ENCODE data around the gene STAT1. TPM values are rescaled to one million over a fixed set of nuclear protein-coding genes. Genes with fewer than 3 reads are reported as not detected.

STAT1 gene
- total and polyA plus RNA-seq, 10 of the 15 experiments (the other 5 are each of a cell fraction or from before 2014, with no cell fraction given): 81.8 to 398 (median 307) TPM

DNA sequence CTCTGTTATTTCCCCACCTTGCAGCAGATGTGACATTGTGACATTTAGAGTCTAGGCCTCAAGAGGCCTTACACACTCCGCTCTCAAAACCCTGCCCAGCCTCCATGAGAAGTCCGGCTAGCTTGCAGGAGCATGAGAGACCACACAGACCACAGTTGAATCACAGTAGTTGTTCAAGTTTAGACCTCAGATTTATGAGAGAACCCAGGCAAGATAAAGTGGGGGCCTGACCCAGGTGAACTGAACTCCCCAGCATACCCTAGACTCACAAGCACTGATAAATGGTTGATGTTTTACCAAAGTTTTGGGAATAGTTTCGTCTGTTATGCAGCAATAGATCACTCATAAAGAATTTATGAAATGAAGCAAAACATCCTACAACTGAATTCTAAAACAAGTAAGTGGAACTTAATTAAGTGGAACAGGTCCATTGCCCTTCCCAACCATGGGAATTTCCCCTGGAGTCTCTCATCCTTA lies 4.7 kb upstream of the STAT1 start:
- H3K9ac ChIP-seq (ENCODE audit: control insufficient read depth, insufficient read depth, low read length): peak overlapping the region; percentile 35
- FAIRE-seq (peak; percentile 13), DNase-seq (ENCODE audit: low read depth, low spot score) (no peak), ATAC-seq (peak; percentile 5)
- SMC1A ChIA-PET (ENCODE audit: uncharacterized antibody, unreplicated experiment): interaction anchor here (0.7 to 2.1 kb wide), 6 partner anchors 31 to 339 kb away, joined by 3 to 12 read pairs (median 4); no protein-coding TSS in a partner anchor
- H3K27me3 ChIP-seq (replicated peaks in 1 of 2; ENCODE audit: control insufficient read depth in 2 of 2, insufficient read depth in 2 of 2, low read length in 1 of 2): no peaks in the 10 kb centered on the region
- BruUV-seq (replicated peaks): no TSS peak
- POLR2A ChIA-PET: interaction anchor here (1.0 to 3.2 kb wide), 7 partner anchors 13 to 659 kb away, joined by 3 to 28 read pairs (median 3); partner anchors contain the start of gene NABP1
- no peaks in the 10 kb centered on the region; the same call in 2 of the 3 replicates for H3K9me3 ChIP-seq (replicated peaks; ENCODE audit: control insufficient read depth, insufficient read depth, low read length)
- in situ Hi-C loops (cut with MboI): no loop called here
- peak overlapping the region; percentile 70 for H2AFZ ChIP-seq (ENCODE audit: control insufficient read depth, low read depth, low read length)
- H3K36me3 ChIP-seq (ENCODE audit: control insufficient read depth in 2 of 2, insufficient read depth in 2 of 2, low read length in 1 of 2): no peaks in the 10 kb centered on the region
- H3K4me3 ChIP-seq: peak overlapping the region; percentile 4; the same call in 1 of the 2 replicates
- peaks cover 57% of the 10 kb centered on the region for H3K4me1 ChIP-seq (ENCODE audit: control insufficient read depth, insufficient read depth, low read length)
- peak overlapping the region; percentile 100 for H3K27ac ChIP-seq (ENCODE audit: control insufficient read depth, insufficient read depth)
- TF ChIP-seq MTA2 (IDR thresholded peaks at IDR 0.05; ENCODE audit: low read depth) (peak; percentile 21; the same call in 1 of the 2 replicates), HDGF (IDR thresholded peaks at IDR 0.05) (no peak), IKZF1 (conservative IDR thresholded peaks at IDR 0.05) (peak; percentile 51; the same call in 1 of the 2 replicates), CBFB (IDR thresholded peaks at IDR 0.05; ENCODE audit: low read depth) (peak; percentile 66), POLR2AphosphoS5 (IDR thresholded peaks at IDR 0.05; ENCODE audit: low read length) (peak; percentile 41; the same call in 1 of the 2 replicates), RUNX3 (IDR thresholded peaks at IDR 0.05; ENCODE audit: low read length) (peak; percentile 72; the same call in 1 of the 2 replicates), TBL1XR1 (IDR thresholded peaks at IDR 0.05; ENCODE audit: low read depth, low read length) (no peak), IKZF2 (IDR thresholded peaks at IDR 0.05) (peak; percentile 27 to 29; a peak in 2 of 4 replicates)
- TF ChIP-seq, protein P1, sequence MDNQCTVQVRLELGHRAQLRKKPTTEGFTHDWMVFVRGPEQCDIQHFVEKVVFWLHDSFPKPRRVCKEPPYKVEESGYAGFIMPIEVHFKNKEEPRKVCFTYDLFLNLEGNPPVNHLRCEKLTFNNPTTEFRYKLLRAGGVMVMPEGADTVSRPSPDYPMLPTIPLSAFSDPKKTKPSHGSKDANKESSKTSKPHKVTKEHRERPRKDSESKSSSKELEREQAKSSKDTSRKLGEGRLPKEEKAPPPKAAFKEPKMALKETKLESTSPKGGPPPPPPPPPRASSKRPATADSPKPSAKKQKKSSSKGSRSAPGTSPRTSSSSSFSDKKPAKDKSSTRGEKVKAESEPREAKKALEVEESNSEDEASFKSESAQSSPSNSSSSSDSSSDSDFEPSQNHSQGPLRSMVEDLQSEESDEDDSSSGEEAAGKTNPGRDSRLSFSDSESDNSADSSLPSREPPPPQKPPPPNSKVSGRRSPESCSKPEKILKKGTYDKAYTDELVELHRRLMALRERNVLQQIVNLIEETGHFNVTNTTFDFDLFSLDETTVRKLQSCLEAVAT (IDR thresholded peaks at IDR 0.05): peak; percentile 56; the same call in 1 of the 2 replicates
- TF ChIP-seq, protein P2, sequence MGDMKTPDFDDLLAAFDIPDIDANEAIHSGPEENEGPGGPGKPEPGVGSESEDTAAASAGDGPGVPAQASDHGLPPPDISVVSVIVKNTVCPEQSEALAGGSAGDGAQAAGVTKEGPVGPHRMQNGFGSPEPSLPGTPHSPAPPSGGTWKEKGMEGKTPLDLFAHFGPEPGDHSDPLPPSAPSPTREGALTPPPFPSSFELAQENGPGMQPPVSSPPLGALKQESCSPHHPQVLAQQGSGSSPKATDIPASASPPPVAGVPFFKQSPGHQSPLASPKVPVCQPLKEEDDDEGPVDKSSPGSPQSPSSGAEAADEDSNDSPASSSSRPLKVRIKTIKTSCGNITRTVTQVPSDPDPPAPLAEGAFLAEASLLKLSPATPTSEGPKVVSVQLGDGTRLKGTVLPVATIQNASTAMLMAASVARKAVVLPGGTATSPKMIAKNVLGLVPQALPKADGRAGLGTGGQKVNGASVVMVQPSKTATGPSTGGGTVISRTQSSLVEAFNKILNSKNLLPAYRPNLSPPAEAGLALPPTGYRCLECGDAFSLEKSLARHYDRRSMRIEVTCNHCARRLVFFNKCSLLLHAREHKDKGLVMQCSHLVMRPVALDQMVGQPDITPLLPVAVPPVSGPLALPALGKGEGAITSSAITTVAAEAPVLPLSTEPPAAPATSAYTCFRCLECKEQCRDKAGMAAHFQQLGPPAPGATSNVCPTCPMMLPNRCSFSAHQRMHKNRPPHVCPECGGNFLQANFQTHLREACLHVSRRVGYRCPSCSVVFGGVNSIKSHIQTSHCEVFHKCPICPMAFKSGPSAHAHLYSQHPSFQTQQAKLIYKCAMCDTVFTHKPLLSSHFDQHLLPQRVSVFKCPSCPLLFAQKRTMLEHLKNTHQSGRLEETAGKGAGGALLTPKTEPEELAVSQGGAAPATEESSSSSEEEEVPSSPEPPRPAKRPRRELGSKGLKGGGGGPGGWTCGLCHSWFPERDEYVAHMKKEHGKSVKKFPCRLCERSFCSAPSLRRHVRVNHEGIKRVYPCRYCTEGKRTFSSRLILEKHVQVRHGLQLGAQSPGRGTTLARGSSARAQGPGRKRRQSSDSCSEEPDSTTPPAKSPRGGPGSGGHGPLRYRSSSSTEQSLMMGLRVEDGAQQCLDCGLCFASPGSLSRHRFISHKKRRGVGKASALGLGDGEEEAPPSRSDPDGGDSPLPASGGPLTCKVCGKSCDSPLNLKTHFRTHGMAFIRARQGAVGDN (IDR thresholded peaks at IDR 0.05): peak; percentile 72; the same call in 1 of the 2 replicates
- RAD21 ChIA-PET (ENCODE audit: unreplicated experiment): interaction anchor here (1.3 to 3.1 kb wide), 7 partner anchors 10 to 137 kb away, joined by 3 to 18 read pairs (median 10); no protein-coding TSS in a partner anchor
- peak overlapping the region; percentile 19 for H3K4me2 ChIP-seq (ENCODE audit: control insufficient read depth, insufficient read depth)
- WGBS (ENCODE audit: insufficient coverage, insufficient replicate concordance, low lambda C conversion rate, missing lambda C conversion rate): 66% methylated on average over 3 of the region's 3 CpGs
- no peaks in the 10 kb centered on the region for H4K20me1 ChIP-seq (ENCODE audit: control insufficient read depth, insufficient read depth)
- CTCF ChIA-PET: interaction anchor here (1.0 to 2.2 kb wide), 3 partner anchors 10 to 33 kb away, joined by 3 to 8 read pairs (median 5); no protein-coding TSS in a partner anchor
- H3K79me2 ChIP-seq (ENCODE audit: control insufficient read depth, insufficient read depth, low read length): peaks cover 34% of the 10 kb centered on the region
- intact Hi-C loops (cut with micrococcal nuclease; ENCODE audit: unreplicated experiment): no loop called here

Data from GM12878 (cell line).